ENCODE data around the gene SEZ6. TPM values are rescaled to one million over a fixed set of nuclear protein-coding genes. Genes with fewer than 3 reads are reported as not detected.

SEZ6 gene
- total RNA-seq, 2 donors from 2014 or later = not detected

DNA sequence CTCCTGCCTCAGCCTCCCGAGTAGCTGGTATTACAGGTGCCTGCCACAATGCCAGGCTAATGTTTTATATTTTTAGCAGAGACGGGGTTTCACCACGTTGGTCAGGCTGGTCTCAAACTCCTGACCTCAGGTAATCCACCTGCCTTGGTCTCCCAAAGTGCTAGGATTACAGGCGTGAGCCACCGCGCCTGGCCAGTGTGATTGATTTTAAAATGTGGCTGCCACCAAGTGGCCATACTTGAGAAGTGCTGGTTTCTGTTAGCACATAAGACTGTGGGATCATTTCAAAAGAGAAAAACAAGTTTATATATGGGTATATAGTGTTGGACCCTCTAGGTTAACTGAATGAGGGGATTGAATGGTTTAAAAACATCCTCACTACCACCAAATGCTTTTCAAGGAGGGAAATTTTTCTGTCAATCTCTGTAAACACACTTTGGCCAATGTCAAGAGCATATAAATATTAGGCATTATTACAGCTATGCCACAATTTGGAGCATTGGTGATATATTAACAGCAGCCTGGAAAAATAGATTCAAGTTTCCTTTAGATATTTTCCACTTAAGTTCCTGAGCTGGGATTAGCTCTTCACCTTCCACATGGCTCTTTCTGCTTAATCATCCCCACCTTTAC lies 89.4 kb downstream of the SEZ6 start:
- ATAC-seq (replicated peaks in 1 of 2) (peak in 1 of 2 donors; percentile 31), DNase-seq (no peak)
- H3K27ac Mint-ChIP-seq = peak overlapping the region; percentile 72
- peaks cover 24% of the 10 kb centered on the region for H3K4me1 Mint-ChIP-seq (ENCODE audit: low read depth)
- H3K27me3 Mint-ChIP-seq (ENCODE audit: low read depth) = no peaks in the 10 kb centered on the region
- peaks cover 28 to 51% of the 10 kb centered on the region in 2 donors for H3K36me3 Mint-ChIP-seq (ENCODE audit: insufficient read depth in 2 of 2)
- peaks cover 8 to 9% of the 10 kb centered on the region in 2 donors for H3K9me3 Mint-ChIP-seq
- H3K4me3 Mint-ChIP-seq = no peak overlapping the region

DNA sequence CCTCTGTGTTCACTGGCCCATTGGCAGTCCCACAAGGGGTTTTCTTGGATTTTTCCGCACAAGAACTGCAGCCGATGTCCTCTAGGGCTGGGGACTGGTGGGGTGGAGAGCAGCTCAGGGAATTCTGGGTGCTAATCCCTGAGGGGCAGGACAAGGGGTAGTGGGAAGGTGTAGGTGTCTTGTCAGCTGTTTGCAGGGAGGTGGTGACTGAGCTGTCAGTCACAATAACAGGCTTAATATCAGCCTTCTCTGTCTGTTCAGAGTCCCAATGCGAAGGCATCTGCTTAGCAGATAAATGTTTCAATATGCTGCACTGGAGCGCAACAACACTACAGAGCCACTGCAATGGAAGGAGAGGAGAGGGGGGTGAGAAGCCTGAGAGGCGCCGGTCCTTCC lies 92.9 kb downstream of the SEZ6 start:
- Mint-ChIP-seq H3K9me3 (peaks cover 8 to 9% of the 10 kb centered on the region in 2 donors), H3K4me3 (no peak overlapping the region), H3K4me1 (ENCODE audit: low read depth) (peaks cover 24% of the 10 kb centered on the region), H3K27ac (no peak overlapping the region), H3K27me3 (ENCODE audit: low read depth) (no peaks in the 10 kb centered on the region), H3K36me3 (ENCODE audit: insufficient read depth in 2 of 2) (peaks cover 26 to 49% of the 10 kb centered on the region in 2 donors)
- no peak for ATAC-seq (replicated peaks in 1 of 2)
- DNase-seq = no peak

DNA sequence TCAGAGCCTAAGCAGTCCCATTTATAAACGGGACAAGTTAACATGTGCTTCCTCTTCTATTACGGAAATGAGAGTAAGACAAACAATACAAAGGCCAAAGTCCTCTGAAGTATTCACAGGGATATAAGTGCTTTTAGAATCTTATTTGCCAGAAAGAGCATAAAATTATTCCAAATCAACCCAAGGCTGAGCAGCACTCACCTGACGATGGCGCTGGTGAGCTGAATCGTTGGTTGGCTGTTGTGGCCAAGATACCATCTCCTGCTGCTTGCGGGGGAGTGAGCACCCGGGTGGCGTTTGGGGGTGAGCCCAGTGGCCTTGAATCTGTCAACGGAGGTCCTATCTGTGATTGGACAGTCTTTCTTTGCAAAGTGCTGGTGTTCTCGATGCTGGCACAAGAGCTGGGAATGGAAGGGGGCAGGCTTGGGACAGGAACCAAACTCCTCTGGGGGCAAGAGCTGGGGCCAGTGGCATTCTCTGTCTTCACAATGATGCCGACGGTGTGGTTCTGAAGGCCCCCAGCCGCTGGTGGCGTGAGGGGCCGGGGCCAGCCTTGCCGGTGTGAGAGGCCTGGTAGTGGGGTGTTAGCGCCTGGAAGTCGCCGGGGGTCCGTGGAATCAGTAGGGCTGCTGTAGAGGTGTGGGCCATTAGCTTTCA lies 93.4 kb downstream of the SEZ6 start:
- Mint-ChIP-seq H3K4me3 (no peak overlapping the region), H3K4me1 (ENCODE audit: low read depth) (peaks cover 24% of the 10 kb centered on the region), H3K27me3 (ENCODE audit: low read depth) (no peaks in the 10 kb centered on the region), H3K36me3 (ENCODE audit: insufficient read depth in 2 of 2) (peaks cover 27 to 49% of the 10 kb centered on the region in 2 donors), H3K27ac (no peak overlapping the region), H3K9me3 (peaks cover 8 to 9% of the 10 kb centered on the region in 2 donors)
- DNase-seq = no peak
- ATAC-seq (replicated peaks in 1 of 2) = no peak

DNA sequence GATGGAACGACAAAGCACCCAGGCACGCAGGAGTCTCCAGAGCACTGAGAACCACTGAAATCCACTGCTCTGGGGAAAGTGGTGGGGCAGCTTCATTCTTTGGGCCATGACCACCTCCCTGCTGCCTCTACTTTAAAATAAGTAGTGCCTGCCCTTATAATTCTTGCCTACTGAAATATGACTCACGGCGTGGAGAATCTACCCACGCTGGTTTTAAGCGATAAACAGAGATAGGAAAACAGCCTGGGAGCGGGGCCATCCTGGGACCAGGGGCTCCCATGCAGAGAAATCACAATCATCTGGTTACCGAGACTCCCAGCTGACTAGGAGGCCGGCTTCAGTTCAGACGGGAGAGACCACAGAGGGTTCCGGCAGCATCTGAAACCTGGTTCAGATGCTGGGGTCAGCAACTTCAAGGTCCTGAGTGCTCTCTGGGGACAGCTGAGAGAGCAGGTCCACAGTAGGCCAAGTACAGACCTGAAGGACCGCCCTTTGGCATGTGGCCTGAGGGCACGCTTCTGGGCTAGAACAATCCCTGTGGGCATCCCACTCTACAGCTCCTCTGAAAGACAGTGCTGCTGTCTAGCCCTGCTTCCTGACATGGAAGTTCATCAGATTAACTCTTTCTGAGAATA lies 94.3 kb downstream of the SEZ6 start:
- Mint-ChIP-seq H3K36me3 (ENCODE audit: insufficient read depth in 2 of 2) (peaks cover 24 to 44% of the 10 kb centered on the region in 2 donors), H3K27ac (no peak overlapping the region)

DNA sequence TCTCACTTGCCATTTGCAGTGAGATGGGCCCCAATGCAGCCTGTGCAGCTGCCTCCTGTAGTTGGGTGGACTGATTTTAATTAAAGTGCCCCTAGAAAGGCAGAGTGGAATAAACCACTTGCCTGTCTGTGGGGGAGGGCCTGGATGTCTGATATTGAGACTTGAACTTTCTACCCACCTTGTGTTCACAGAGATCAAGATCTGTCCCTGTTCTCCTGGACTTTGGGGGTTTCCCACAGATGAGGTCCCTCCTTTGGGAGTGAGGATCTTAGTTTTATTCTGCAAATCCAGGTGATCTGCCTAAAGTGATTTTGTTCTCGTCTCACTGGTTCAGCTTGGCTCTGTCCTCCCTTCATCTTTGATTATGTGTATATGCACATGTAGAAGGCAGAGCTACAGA lies 95.3 kb downstream of the SEZ6 start:
- H3K4me1 Mint-ChIP-seq (ENCODE audit: low read depth) = peaks cover 16% of the 10 kb centered on the region
- no peak overlapping the region for H3K4me3 Mint-ChIP-seq

More for the DNA sequence above, 94.3 kb downstream of the SEZ6 start:
- Mint-ChIP-seq H3K4me3 (no peak overlapping the region), H3K27me3 (ENCODE audit: low read depth) (no peaks in the 10 kb centered on the region), H3K4me1 (ENCODE audit: low read depth) (peaks cover 22% of the 10 kb centered on the region), H3K9me3 (peaks cover 8 to 9% of the 10 kb centered on the region in 2 donors)
- no peak for ATAC-seq (replicated peaks in 1 of 2)
- DNase-seq = no peak

DNA sequence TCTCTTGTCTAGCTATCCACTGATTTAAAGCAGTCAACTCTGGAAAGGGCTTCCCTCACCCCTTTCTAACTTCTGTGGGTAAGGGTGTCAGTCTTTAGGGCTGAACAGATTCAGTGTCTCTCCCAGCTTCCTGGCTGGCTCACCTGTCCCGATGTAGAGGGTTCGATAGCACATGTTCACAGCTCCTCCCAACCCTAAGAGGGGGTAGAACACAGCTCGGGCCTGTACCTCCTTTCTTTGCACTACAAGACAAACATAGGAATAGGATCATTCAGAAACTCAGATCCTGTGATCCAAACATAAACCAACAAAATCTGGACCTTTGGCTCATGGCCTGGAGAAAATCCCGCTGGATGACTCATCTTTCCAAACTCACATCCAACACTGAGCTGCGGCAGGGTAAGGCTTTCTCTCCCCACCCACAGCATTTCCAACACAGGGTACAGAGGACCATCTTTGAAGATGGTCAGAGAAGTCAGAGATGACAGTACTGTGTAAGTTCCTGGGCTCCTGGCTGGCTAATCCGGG lies 97.1 kb downstream of the SEZ6 start:
- no peak overlapping the region for H3K27ac Mint-ChIP-seq
- ATAC-seq (replicated peaks in 1 of 2) (no peak), DNase-seq (no peak)
- peaks cover 12 to 21% of the 10 kb centered on the region in 2 donors for H3K36me3 Mint-ChIP-seq (ENCODE audit: insufficient read depth in 2 of 2)
- no peak overlapping the region for H3K4me3 Mint-ChIP-seq
- H3K27me3 Mint-ChIP-seq (ENCODE audit: low read depth) = no peaks in the 10 kb centered on the region
- no peaks in the 10 kb centered on the region for H3K9me3 Mint-ChIP-seq
- H3K4me1 Mint-ChIP-seq (ENCODE audit: low read depth) = peaks cover 18% of the 10 kb centered on the region

More for the DNA sequence above, 95.3 kb downstream of the SEZ6 start:
- peaks cover 24 to 35% of the 10 kb centered on the region in 2 donors for H3K36me3 Mint-ChIP-seq (ENCODE audit: insufficient read depth in 2 of 2)
- H3K27me3 Mint-ChIP-seq (ENCODE audit: low read depth) = no peaks in the 10 kb centered on the region
- DNase-seq = no peak
- peaks cover 8 to 9% of the 10 kb centered on the region in 2 donors for H3K9me3 Mint-ChIP-seq
- ATAC-seq (replicated peaks in 1 of 2) = no peak
- no peak overlapping the region for H3K27ac Mint-ChIP-seq

DNA sequence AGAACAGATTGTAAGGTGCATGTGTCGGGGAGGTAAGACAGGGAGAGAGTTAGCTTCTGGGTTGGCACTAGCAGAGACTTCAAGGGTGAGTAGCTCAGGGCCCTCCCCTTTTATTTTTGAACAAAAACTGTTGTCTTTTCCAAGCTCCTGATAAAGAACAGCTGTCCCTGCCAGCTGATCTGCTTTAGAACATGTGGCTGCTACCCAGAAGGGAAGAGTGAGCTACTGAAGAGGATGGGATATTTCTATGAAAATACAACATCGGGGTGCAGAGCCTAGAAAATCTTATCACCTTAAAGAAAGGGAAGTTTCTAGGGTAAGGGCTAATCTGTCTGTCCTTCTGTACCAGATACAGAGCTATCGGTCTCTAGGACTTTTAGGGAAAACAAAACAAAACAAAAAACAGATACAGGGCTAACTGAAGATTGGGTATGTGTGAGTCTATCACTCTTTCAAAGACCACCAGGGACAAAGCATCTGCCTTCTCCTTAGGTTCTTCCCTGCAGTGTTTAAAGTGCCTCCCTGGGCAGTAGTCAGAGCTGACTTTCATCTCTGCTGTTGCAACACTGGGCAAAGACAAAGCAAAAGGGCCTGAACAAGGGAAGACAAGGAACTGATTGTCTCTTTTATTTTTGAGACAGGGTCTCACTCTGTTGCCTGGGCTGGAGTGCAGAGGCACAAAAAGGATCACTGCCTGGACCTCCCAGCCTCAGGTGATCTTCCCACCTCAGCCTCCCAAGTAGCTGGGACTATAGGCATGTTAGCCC lies 97.9 kb downstream of the SEZ6 start:
- Mint-ChIP-seq H3K9me3 (no peaks in the 10 kb centered on the region), H3K36me3 (ENCODE audit: insufficient read depth in 2 of 2) (peaks cover 10 to 15% of the 10 kb centered on the region in 2 donors), H3K27ac (peak overlapping the region; percentile 73), H3K27me3 (ENCODE audit: low read depth) (no peaks in the 10 kb centered on the region), H3K4me1 (ENCODE audit: low read depth) (peaks cover 26% of the 10 kb centered on the region), H3K4me3 (no peak overlapping the region)
- ATAC-seq (replicated peaks in 1 of 2) = no peak
- no peak for DNase-seq

DNA sequence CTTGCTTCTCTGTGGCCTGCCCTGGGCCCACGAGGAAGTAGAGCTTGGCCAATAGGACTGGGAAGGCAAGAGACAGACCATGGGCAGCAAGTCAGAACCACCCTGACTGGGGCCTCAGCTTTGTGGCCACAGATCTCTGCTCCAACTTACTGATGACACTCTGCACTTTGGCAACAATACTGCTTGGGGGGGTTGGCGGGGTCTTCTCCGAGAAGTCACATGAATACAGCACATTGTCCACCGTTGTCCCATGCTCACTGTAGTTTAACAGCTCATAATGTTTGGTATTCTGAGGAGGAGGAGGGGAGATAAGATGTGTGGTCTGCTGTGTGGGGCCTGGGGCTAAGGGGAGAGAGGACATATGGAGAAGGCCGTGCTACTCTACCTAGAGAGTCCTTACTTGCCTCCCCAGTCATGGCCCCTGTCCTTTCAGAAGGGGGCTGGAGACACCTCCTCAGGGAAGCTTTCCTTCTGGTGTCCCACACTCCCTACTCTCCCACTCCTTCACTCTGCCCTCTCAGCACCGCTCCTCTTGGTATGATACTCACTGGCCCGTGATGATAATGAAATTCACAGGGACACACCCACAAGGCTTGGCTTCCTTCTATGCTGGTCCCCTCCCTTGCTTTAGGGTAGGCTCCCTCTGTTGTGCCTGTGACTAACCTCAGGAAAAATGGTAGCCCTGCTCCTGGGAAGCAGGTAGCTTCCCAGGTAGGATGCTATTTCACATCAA lies 99.0 kb downstream of the SEZ6 start:
- DNase-seq (no peak), ATAC-seq (replicated peaks in 1 of 2) (no peak)
- H3K9me3 Mint-ChIP-seq = no peaks in the 10 kb centered on the region
- peaks cover 30% of the 10 kb centered on the region for H3K4me1 Mint-ChIP-seq (ENCODE audit: low read depth)
- no peak overlapping the region for H3K4me3 Mint-ChIP-seq
- H3K27ac Mint-ChIP-seq = no peak overlapping the region
- H3K27me3 Mint-ChIP-seq (ENCODE audit: low read depth) = no peaks in the 10 kb centered on the region
- H3K36me3 Mint-ChIP-seq (ENCODE audit: insufficient read depth in 2 of 2) = peaks cover 8 to 14% of the 10 kb centered on the region in 2 donors

DNA sequence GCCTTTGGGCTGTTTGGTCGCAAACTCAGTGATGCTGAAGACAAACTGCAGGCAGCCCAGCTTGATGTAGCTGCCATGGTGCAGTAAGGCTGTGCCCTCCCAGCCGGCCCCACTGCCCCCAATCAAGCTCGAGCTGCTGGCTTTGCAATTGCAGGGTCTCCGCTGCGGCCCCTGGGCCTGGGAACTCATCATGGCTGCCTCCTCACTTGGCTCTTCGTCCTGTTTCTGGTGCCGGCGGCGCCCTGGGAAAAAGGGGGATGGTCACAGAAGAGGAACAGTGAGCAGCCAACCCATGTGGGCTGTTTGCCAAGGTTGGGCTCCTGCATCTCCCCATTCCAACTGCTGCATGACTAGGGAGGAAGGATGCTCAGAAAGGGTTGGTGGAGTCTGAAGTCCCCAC lies 99.6 kb downstream of the SEZ6 start:
- Mint-ChIP-seq H3K4me3 (no peak overlapping the region), H3K27me3 (ENCODE audit: low read depth) (no peaks in the 10 kb centered on the region), H3K36me3 (ENCODE audit: insufficient read depth in 2 of 2) (peaks cover 8 to 13% of the 10 kb centered on the region in 2 donors), H3K27ac (no peak overlapping the region), H3K9me3 (no peaks in the 10 kb centered on the region), H3K4me1 (ENCODE audit: low read depth) (peaks cover 36% of the 10 kb centered on the region)
- DNase-seq (no peak), ATAC-seq (replicated peaks in 1 of 2) (no peak)

Other genes starting within 250 kb of the SEZ6 start
- gene FAM222B, start 163.2 kb downstream of the SEZ6 start, total RNA-seq = 10 to 100 TPM; 20.9 to 26.5 TPM
- 10 to 100 TPM; 48.6 to 68.1 TPM for gene ERAL1, start 151.0 kb downstream of the SEZ6 start, total RNA-seq
- 100 to 1,000 TPM; 138 to 141 TPM for gene FLOT2, start 108.3 kb downstream of the SEZ6 start, total RNA-seq
- 10 to 100 TPM; 21.3 to 25.3 TPM for gene DHRS13, start 103.0 kb downstream of the SEZ6 start, total RNA-seq
- gene PHF12, start 54.5 kb downstream of the SEZ6 start, total RNA-seq = 10 to 100 TPM; 67.7 to 81.6 TPM
- gene PIPOX, start 37.1 kb upstream of the SEZ6 start, total RNA-seq = 10 to 100 TPM in 1 of 2 donors, 1 to 10 TPM in 1; 9.4 to 13.7 TPM
- gene MYO18A, start 174.4 kb upstream of the SEZ6 start, total RNA-seq = 10 to 100 TPM; 49.5 to 51.2 TPM
- not detected for gene CRYBA1, start 240.8 kb upstream of the SEZ6 start, total RNA-seq